Liver (tissue), 3 donors: ENCODE measurements around the gene NSUN5.
"Not testable (repeated sequence)": the region's sequence is repeated elsewhere in the genome, so short reads cannot be mapped to it uniquely, and the experiment has no call there.

Experiments used
- ATF3 ChIP-seq: IDR thresholded peaks from 2 replicates; pipeline ENCODE4 v1.6.1; 2016; ENCODE audit warnings: antibody characterized with exemption
- CTCF ChIP-seq: fragments of 150-350 bp; IDR thresholded peaks from 2 replicates; pipeline ENCODE4 v1.5.1; 2017; ENCODE audit warnings: improper control_type of control experiment, low read depth, low read length; ENCODE audit not compliant: missing input control
- EGR1 ChIP-seq, 2 donors: IDR thresholded peaks; 2 replicates each; pipeline ENCODE4 v1.6.1; 2016 to 2018; ENCODE audit warnings: antibody characterized with exemption in 2 of 2, low read depth in 2 of 2
- GABPA ChIP-seq, 2 donors: IDR thresholded peaks in 1 of 2; conservative IDR thresholded peaks in 1 of 2; 2 replicates each; pipeline ENCODE4 v1.6.1; 2016; ENCODE audit warnings: antibody characterized with exemption in 2 of 2, mild to moderate bottlenecking in 1 of 2, moderate library complexity in 1 of 2
- JUND ChIP-seq, 2 donors: IDR thresholded peaks; 2 replicates each; pipeline ENCODE4 v1.6.1; 2016; ENCODE audit warnings: antibody characterized with exemption in 2 of 2
- RAD21 ChIP-seq, 2 donors: IDR thresholded peaks; 2 replicates each; pipeline ENCODE4 v1.6.1; 2016; ENCODE audit warnings: antibody characterized with exemption in 2 of 2, mild to moderate bottlenecking in 2 of 2
- SP1 ChIP-seq: IDR thresholded peaks from 2 replicates; pipeline ENCODE4 v1.6.1; 2018; ENCODE audit warnings: antibody characterized with exemption, mild to moderate bottlenecking
- TAF1 ChIP-seq: conservative IDR thresholded peaks from 2 replicates; pipeline ENCODE4 v1.6.1; 2016; ENCODE audit warnings: antibody characterized with exemption, mild to moderate bottlenecking
- YY1 ChIP-seq: IDR thresholded peaks from 2 replicates; pipeline ENCODE4 v1.6.1; 2016; ENCODE audit warnings: antibody characterized with exemption, mild to moderate bottlenecking
- ZBTB33 ChIP-seq: IDR thresholded peaks from 2 replicates; pipeline ENCODE4 v1.6.1; 2016; ENCODE audit warnings: antibody characterized with exemption
- donor health status: healthy.
- donor health status: healthy.

GRCh38 chr7:73277210-73277609 is 31.4 kb downstream of the NSUN5 start:
- TF ChIP-seq CTCF; EGR1 (IDR thresholded peaks at IDR 0.05; ENCODE audit: low read depth in 2 of 2); RAD21 (IDR thresholded peaks at IDR 0.05); JUND (IDR thresholded peaks at IDR 0.05); SP1; YY1; ZBTB33; ATF3; GABPA (IDR thresholded peaks at IDR 0.05 in 1 of 2, conservative IDR thresholded peaks at IDR 0.05 in 1 of 2); TAF1: not testable (repeated sequence)
